Lower leg skin (tissue), 3 donors: ENCODE measurements around the gene SNRPA.
"Not testable (repeated sequence)": the region's sequence is repeated elsewhere in the genome, so short reads cannot be mapped to it uniquely, and the experiment has no call there.

Experiments used
- POLR2A ChIP-seq, 2 donors: fragments of 450-650 bp; IDR thresholded peaks; one replicate each; pipeline ENCODE4 v1.6.1; 2016 to 2017; ENCODE audit warnings: antibody characterized with exemption in 2 of 2, mild to moderate bottlenecking in 1 of 2, moderate library complexity in 1 of 2
- TF ChIP-seq, protein P1 (sequence below), 3 donors: fragments of 450-650 bp; IDR thresholded peaks; one replicate each; pipeline ENCODE4 v1.5.1; 2016; ENCODE audit warnings: antibody characterized with exemption in 3 of 3, mild to moderate bottlenecking in 3 of 3, moderate library complexity in 2 of 3

DNA sequence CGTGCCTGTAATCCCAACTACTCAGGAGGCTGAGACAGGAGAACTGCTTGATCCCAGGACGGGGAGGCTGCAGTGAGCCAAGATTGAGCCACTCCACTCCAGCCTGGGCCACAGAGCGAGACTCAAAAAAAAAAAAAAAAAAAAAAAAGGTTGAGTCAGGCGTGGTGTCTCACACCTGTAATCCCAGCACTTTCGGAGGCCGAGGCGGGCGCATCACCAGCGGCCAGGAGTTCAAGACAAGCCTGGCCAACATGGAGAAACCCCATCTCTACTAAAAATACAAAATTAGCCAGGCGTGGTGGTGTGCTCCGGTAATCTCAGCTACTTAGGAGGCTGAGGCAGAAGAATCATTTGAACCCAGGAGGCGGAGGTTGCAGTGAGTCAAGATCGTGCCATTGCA is 15.4 kb downstream of the SNRPA start:
- TF ChIP-seq, protein P1, sequence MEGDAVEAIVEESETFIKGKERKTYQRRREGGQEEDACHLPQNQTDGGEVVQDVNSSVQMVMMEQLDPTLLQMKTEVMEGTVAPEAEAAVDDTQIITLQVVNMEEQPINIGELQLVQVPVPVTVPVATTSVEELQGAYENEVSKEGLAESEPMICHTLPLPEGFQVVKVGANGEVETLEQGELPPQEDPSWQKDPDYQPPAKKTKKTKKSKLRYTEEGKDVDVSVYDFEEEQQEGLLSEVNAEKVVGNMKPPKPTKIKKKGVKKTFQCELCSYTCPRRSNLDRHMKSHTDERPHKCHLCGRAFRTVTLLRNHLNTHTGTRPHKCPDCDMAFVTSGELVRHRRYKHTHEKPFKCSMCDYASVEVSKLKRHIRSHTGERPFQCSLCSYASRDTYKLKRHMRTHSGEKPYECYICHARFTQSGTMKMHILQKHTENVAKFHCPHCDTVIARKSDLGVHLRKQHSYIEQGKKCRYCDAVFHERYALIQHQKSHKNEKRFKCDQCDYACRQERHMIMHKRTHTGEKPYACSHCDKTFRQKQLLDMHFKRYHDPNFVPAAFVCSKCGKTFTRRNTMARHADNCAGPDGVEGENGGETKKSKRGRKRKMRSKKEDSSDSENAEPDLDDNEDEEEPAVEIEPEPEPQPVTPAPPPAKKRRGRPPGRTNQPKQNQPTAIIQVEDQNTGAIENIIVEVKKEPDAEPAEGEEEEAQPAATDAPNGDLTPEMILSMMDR (IDR thresholded peaks at IDR 0.05): not testable (repeated sequence)
- TF ChIP-seq POLR2A (IDR thresholded peaks at IDR 0.05): not testable (repeated sequence)
